Ovary (tissue), 9 donors: ENCODE measurements around the gene COPZ1. TPM values are rescaled to one million over a fixed set of nuclear protein-coding genes. Genes with fewer than 3 reads are reported as not detected.

Experiments
- DNase-seq, 5 donors: peaks; one replicate each; pipeline ENCODE4 v3.0.0-alpha.2; 2019 to 2020
- H3K27ac ChIP-seq, 2 donors: fragments of 200-600 bp; one replicate each; pipeline versions ENCODE4 v1.5.1 to v1.8.0; 2019 to 2022
- H3K27me3 ChIP-seq: fragments of 200-600 bp; one replicate; pipeline ENCODE4 v1.8.0; 2022
- H3K36me3 ChIP-seq: fragments of 200-600 bp; sonication (generic); one replicate; pipeline ENCODE4 v1.5.1; 2019
- H3K4me1 ChIP-seq: one replicate; pipeline ENCODE4 v1.8.1; 2013; ENCODE audit warnings: mild to moderate bottlenecking, moderate library complexity; ENCODE audit not compliant: insufficient read depth
- H3K4me3 ChIP-seq: fragments of 200-600 bp; sonication (generic); one replicate; pipeline ENCODE4 v1.5.1; 2017
- H3K9me3 ChIP-seq, 2 donors: fragments of 200-600 bp in 1 of 2; sonication (generic) in 1 of 2; one replicate each; pipeline versions ENCODE4 v1.5.1 to v1.8.1; 2013 to 2019; ENCODE audit warnings: mild to moderate bottlenecking in 1 of 2, moderate library complexity in 1 of 2
- CTCF ChIP-seq, 3 donors: fragments of 450-650 bp in 2 of 3; fragments of 200-600 bp in 1 of 3; IDR thresholded peaks; one replicate each; pipeline versions ENCODE4 v1.5.1 to v1.8.0; 2016 to 2022; ENCODE audit warnings: antibody characterized with exemption in 3 of 3, mild to moderate bottlenecking in 1 of 3
- EP300 ChIP-seq: sonication (generic); formaldehyde crosslinking; IDR thresholded peaks from one replicate; pipeline ENCODE4 v1.6.1; 2017; ENCODE audit warnings: antibody characterized with exemption
- POLR2A ChIP-seq: fragments of 450-650 bp; IDR thresholded peaks from one replicate; pipeline ENCODE4 v1.6.1; 2017; ENCODE audit warnings: antibody characterized with exemption, mild to moderate bottlenecking, moderate library complexity
- WGBS, 3 donors: extraction: QIAGEN DNeasy Blood & Tissue Kit in 1 of 3; methylation state at CpG; one replicate each; pipeline versions ENCODE4 v1.1.5 to v1.1.7; 2013 to 2017; 5-methylcytosine and 5-hydroxymethylcytosine counted together
- intact Hi-C, 4 donors: fragments of 100-400 bp; cut with DNase I; formaldehyde crosslinking; loops; one replicate each; pipeline versions ENCODE4 v1.11.0 to v1.15.1; 2022 to 2023
- polyA plus RNA-seq, 2 donors: library from polyadenylated mRNA; stranded (reverse); fragments of 200-250 nt in 1 of 2; fragments of 350-450 nt in 1 of 2; fragmentation: Illumina TruSeq in 1 of 2; extraction: RNeasy Lipid Tissue Mini Kit (QIAGEN cat#74804) in 1 of 2; gene quantifications; one replicate each; pipeline ENCODE4 v1.2.3, GENCODE V29; 2013 to 2014
- total RNA-seq, 7 donors: library from RNA; depleted of rRNA in 2 of 7; stranded (reverse); fragments of >200 nt in 2 of 7; fragmentation: NEBNext Ultra II Directional in 3 of 7; extraction: Animal tissue kit (Norgen Biotek cat#: 25700) in 3 of 7; gene quantifications; one replicate each; pipeline versions ENCODE4 v1.1.0 to v1.2.4, GENCODE V29; 2016 to 2023
- donor health status: DM: no; HTN: no; CAD: no; lungs with moderate emphysema.
- donor health status: DM: no; HTN: no; CAD: no.
- donor health status: Bipolar disorder and iron deficiency.
- donor health status: DM: yes; HTN: yes; CAD: no.
- donor health status: DM: no; HTN: no; CAD: no.
- donor health status: DM: yes; HTN: yes; CAD: no.

Gene COPZ1
- total and polyA plus RNA-seq, 9 donors, result 41.7 to 219 (median 108) TPM

DNA sequence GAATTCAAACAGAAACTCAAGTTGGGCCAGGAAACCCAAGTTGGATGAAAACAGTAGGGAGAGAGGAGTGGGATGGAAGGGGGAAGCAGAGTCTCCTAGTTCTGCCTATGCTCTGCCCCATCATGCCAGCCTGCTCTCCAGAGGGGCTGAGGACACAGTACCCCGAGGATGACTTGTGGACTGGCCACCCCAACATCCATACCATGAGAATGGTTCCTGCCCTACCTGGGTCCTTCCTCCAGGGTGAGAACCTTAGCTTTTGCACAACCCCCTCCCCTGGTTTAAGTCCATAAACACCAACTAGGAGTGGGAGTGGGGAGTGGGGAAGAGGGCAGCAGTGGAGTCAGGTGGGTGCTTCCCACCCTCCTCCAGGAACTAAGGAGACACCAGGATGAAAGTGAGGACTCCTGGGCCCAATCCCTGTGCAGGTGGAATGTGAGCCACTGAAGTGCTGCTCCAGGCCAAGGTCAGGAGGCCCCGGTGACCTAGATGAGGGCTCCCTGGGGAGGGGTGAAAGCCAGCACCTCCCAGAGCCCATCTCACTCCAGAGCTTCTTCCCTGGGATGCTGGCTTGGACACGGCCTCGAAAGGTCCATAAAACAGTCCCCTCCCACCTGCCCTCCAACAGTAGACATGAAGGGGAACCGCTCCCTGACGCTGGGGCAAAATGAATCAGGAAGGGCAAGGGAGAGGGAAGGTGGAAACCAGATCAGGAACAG is 53.0 kb downstream of the COPZ1 start:
- Histone ChIP-seq H3K4me3 (no peak overlapping the region), H3K27ac (no peak overlapping the region), H3K36me3 (no peaks in the 10 kb centered on the region), H3K27me3 (no peaks in the 10 kb centered on the region), H3K9me3 (no peaks in the 10 kb centered on the region), H3K4me1 (peaks cover 3% of the 10 kb centered on the region)
- DNase-seq, result peak in 1 of 5 donors; percentile 32
- 78 to 82% (median 81%) methylated on average over 6 of the region's 6 CpGs for WGBS, 3 donors
- intact Hi-C loops, result loop anchor here in 3 of 4 donors (5.0 to 10.0 kb wide), 3 partner anchors 144 to 393 kb away; partner anchors contain the start of genes HOXC10 (in 1 of the 3), HOXC8 (in 1 of the 3) and HOXC9 (in 1 of the 3)
- TF ChIP-seq POLR2A (no peak), CTCF (IDR thresholded peaks at IDR 0.05) (no peak), EP300 (no peak)

DNA sequence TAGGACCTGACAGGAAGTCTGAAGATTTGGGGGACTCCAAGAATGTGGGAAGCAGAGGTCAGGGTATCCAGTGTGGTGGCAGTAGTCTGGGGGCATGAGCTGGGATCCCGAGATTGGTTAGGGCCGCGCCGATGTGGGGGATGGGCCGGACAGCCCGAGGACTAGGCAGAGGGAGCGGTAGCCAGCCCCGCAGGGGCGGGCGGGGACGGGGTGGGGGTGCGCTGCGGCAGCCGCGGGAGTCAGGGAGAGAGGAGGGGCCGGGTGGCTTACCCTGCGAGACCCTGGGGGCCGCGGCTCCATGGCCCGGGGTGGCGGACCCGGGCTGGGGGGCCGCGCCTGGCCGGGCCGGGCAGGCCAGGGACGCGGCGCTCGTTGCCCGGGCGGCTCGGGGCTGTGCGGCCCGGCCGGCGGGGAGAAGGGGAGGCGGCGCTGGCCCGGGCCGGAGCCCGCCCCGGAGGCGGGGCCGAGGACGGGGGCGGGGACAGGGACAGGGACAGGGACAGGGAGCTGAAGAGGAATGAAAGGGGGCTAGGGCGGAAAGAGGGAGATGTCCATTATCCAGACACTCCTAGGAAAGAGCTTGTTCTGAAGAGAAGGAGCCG is 54.0 kb downstream of the COPZ1 start:
- H3K27ac ChIP-seq, result peak overlapping the region in 1 of 2 donors; percentile 45
- H3K27me3 ChIP-seq, result no peaks in the 10 kb centered on the region
- no peak for TF ChIP-seq EP300
- TF ChIP-seq CTCF (IDR thresholded peaks at IDR 0.05), result no peak
- no peak for TF ChIP-seq POLR2A
- 1 to 3% (median 2%) methylated on average over 41 to 49 of the region's 49 CpGs for WGBS, 3 donors
- peaks cover 3% of the 10 kb centered on the region for H3K4me1 ChIP-seq
- peak overlapping the region; percentile 37 for H3K4me3 ChIP-seq
- no peaks in the 10 kb centered on the region for H3K36me3 ChIP-seq
- DNase-seq, result peak; percentile 55 to 75 (median 71)
- H3K9me3 ChIP-seq, result no peaks in the 10 kb centered on the region
- intact Hi-C loops, result loop anchor here in 3 of 4 donors (5.0 to 10.0 kb wide), 3 partner anchors 143 to 394 kb away; partner anchors contain the start of genes HOXC10 (in 1 of the 3), HOXC8 (in 1 of the 3) and HOXC9 (in 1 of the 3)

DNA sequence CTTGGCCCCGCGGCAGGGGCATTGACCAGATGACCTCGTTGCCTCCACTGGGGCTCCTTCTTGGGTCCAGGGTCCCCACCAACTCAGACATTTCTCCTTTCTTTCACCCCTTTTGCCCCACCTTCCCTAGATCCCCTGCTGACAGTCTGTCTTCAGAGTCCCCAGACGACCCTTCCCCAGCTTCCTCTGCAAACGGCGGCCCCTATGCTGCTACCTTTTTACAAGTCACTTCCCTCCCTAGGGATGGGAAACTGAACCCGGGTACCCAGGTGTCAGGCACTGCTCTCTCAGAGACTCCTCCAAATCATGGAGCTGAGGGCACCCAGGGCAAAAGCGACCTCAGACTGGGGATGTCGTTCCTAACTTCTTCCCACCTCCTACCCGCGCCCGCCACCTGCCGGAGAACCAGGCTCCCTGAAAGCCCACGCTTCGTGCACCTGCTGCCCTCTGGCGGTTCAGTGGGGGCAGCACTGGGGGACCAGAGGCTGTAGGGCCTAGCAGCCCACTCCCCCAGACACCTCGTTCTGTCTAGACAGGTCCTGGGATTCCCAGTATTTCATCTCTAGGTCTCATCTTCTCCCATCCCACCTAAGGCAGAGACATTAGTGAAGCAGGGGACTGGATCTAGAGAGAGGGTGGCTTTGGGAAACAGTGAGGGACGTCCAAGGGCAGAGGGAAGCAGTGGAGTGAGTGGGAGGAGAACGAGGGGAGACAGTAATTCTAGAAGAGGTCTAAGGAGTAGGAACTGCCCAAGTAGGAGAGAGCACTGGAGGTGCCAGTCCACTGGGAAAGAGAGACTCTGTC is 54.7 kb downstream of the COPZ1 start:
- H3K4me1 ChIP-seq, result peaks cover 3% of the 10 kb centered on the region
- no peaks in the 10 kb centered on the region for H3K9me3 ChIP-seq
- H3K36me3 ChIP-seq, result no peaks in the 10 kb centered on the region
- TF ChIP-seq POLR2A (no peak), EP300 (no peak), CTCF (IDR thresholded peaks at IDR 0.05) (peak; percentile 99 to 100 (median 100))
- peak; percentile 90 to 95 (median 93) for DNase-seq
- no peaks in the 10 kb centered on the region for H3K27me3 ChIP-seq
- 7% methylated on average over 19 of the region's 19 CpGs for WGBS, 3 donors
- peak overlapping the region; percentile 37 for H3K4me3 ChIP-seq
- intact Hi-C loops, result loop anchor here in 3 of 4 donors (5.0 to 10.0 kb wide), 3 partner anchors 143 to 395 kb away; partner anchors contain the start of genes HOXC10 (in 1 of the 3), HOXC8 (in 1 of the 3) and HOXC9 (in 1 of the 3)
- H3K27ac ChIP-seq, result no peak overlapping the region

DNA sequence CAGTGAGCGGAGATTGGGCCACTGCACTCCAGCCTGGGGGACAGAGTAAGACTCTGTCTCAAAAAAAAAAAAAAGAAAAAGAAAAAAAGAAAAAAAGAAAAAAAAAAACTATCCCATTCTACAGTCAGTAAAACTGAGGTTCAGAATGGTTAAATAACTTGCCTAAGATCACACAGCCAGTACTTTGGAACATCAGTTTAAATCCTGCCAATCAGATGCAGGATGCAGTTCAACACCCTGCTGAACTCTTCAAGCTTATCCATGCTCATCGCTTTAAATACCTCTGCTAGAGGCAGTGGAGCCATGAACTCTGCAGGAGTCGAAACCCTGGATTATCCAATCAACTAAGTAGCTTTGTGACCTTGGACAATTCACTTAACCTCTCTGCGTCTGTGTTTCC is 56.2 kb downstream of the COPZ1 start:
- 93 to 99% (median 93%) methylated on average over 4 of the region's 4 CpGs for WGBS, 3 donors
- intact Hi-C loops, result no loop called here

More for the DNA sequence above, 56.2 kb downstream of the COPZ1 start:
- no peak for DNase-seq
- TF ChIP-seq POLR2A (no peak), EP300 (no peak), CTCF (IDR thresholded peaks at IDR 0.05) (no peak)
- Histone ChIP-seq H3K4me3 (no peak overlapping the region), H3K9me3 (no peaks in the 10 kb centered on the region), H3K36me3 (no peaks in the 10 kb centered on the region), H3K27me3 (no peaks in the 10 kb centered on the region), H3K27ac (no peak overlapping the region), H3K4me1 (peaks cover 12% of the 10 kb centered on the region)
